Dedifferentiated amniotic fluid mesenchymal stem cell (primary cell): Measurements from ENCODE around the gene GPC6.

Source experiments
- DNase-seq: peaks from one replicate; pipeline ENCODE4 v3.0.0-alpha.2; 2016; ENCODE audit errors: extremely low spot score

The GPC6 gene

DNA sequence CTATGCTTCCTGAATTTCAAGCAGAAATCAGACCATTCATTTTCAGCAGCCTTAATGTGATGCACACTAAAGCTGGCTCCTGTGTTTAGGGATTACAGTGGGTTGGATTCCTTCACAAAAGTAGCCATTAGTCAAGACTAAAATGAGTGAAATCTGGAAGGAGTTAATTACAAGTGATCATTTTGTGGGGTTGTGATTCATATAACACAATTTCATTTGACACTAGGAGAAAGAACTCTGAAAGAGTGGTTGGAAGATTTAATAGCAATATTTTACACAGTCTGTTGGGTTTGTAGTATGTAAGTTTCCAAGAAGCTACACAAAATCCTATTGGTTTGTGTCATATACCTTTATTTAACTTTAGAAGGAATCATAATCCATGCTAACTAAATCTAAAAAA lies 1015.9 kb downstream of the GPC6 start:
- DNase-seq: no peak

DNA sequence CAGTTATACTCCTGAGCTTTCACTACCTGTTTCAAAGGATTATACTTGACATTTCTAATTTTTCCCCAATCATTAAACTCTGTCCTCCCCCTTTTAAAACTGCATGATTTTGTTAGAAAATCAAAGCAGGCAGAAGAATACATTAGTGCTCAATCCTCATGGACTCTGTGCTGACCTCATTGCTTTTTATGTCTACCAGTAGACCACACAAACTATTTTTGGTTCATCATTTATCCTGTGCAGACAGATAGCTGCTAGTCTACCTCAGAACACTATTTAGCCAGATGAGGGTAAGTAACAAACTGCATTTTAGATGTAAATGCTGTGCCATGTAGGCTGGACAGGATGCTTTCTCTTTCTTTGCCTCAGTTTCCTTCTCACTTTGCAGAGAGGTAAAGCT lies 1016.9 kb downstream of the GPC6 start:
- no peak for DNase-seq

DNA sequence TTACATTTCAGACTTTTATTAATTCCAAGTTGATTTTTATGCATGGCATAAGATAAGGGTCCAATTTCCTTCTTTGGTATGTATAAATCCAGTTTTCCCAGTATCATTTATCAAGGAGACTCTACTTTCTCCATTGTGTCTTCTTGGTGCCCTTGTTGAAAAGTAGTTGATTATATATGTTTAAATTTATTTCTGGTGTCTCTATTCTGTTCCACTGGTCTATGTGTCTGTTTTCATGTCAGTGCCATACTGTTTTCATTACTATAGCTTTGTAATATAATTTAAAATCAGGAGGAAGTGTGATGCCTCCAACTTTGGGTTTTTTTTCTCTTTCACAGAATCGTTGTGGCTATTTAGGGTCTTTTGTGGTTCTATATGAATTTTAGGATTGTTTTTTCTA lies 1019.9 kb downstream of the GPC6 start:
- DNase-seq: no peak

DNA sequence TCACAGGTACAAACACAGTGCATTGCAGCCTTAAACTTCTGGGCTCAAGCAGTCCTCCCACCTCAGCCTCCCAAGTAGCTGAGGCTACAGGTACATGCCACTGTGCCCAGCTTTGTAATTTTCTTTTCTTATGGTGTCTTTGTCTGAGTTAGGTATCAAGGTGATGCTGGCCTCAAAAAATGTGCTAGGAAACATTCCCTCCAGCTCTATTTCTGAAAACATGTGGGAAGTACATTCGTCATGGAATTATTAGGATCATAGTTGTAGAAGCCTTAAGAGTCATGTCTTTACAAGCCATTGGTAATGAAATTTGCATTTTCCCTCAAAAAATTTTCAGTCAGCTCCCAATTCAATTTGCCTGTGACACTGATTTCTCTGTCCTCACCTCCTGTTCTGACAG lies 1021.3 kb downstream of the GPC6 start:
- DNase-seq: no peak

DNA sequence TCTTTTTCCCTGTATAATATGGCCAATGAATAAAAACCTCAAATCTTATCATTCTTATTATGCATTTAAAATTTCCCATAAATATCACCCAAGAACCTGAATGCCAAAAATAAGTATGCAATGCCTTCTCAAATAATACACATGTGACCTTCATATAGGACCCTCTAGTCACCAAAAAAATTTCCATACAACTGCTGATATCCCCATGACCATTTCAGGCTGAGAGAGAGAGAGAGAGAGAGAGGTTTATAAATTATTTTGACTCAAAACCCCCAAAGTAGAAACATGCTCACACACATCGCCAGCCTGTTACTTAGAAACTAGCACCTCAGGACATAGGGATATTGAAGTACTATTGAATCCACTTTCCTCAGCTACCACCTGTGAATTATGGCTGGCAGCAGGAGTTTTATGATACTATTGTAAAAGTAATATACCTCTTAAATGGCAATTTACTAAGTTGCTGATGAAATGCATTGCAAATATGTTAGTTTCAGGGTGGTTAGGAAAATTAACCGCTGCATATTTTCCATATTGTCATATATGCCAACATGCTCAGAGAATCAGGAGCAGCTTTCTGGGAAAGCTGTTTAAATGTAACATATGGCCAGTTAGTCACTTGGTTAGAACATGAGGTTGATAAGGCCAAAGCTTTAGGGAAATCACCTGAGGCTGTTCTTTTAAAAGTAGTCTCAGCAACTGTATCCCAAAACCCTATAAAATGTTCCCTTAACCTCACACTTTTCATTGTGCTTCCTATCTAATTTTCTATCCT lies 1022.0 kb downstream of the GPC6 start:
- DNase-seq: peak; percentile 53

DNA sequence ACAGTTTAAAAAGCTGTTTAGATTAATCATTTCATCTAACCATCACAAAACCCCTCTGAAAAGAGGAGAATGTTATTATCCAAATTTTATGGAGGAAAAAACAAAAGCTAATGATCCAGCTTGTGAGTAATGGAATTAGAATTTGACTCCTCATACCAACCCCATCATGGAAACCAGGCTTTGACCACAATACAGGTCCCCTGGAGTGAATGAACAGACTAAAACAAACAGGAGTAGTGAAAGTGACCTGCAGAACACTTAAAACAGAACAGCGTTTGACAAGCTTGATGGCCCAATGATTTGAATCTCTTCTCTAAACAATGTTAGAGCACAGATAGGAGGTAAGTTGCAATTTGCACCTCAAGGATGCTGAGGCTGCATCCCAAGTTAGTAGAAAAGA lies 1022.9 kb downstream of the GPC6 start:
- DNase-seq: peak; percentile 66

DNA sequence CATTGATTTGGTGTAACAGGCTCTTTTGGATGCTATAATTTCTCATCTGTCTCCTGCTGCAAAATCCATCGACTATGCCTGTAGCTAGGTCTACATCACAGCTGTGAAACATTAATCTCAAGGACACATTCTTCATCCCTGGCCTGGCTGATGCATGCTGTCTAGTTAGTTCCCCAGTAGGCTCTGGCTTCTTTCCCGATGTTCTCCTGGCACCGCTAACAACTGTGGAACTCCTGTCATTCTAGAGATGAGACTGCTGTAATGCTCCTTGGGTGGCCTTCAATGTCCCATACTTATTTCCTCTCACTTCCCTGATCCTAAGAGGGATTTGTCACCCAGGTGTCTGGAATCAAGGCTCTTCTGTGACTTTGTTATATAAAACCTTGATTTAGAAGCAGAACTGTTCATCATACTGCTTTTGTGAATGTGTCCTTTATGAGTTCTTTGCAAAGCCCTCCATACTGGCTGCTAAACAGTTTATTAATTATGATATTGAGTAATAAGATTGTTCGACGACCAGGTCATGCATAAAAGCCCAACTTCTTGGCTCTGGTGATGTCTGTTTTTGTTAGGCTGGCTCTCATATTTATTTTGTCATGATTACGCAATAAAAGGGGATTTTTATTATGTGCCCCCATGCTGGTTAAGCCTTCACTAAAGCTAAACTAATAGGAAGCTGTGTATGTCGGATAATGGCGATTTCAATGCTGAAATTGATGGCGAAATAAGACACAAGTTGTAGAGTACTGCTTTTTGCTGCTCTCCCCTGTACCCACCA lies 1025.4 kb downstream of the GPC6 start:
- DNase-seq: no peak

DNA sequence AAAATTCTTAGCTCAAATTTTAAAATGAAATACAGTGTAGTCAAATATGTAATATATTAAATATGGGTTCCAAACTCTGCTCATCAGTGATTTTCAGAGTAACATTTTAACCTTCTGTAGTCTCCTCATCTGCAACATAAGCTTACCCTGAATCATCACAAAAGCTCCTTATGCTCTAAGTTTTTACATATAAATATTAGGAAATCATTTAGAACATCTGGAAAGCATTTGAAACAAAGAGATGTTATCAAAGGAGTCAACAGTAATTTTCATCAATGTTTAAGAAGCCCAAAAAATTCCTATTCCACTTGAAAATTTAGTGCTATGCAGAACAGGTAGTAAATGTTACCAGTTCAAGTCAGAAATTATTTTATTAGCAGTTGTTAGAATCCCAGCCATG lies 1028.1 kb downstream of the GPC6 start:
- DNase-seq: peak; percentile 23

DNA sequence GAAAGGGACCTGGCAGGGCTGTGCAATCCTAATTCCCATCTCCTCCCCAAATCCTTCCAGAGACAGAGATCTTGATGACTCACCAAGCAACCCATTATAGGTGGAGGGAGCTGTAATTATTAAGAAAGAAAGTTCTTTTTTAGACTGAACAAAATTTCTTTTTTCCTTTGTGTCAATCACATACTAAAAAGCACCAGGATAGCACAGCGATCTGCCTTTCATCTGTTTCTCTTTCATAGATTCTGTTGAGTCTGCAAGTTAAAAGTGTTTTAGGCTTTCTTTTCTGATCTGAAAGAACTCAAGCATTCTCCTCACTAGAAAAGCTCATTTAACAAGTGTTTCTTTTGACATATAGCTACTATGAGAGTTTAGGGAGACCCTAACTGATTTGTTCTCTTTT lies 1030.1 kb downstream of the GPC6 start:
- no peak for DNase-seq

DNA sequence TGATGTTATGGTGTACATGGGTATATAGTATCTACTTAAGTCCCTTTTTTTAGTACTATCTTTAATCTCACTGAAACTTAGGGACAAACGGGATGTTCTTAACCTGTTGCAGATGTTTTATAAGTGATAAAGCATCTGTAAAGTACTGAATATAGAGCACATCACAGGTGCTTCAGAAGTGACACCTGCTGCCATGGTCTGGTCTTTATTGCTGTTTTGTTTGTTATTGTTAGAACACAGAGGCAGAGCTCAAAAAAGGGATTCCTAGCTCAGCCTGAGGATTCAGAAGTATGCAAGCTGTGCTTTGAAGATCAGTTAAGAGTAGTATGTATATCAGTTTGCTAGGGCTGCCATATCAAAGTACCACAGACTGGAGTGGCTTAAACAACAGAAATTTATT lies 1033.4 kb downstream of the GPC6 start:
- DNase-seq: no peak

DNA sequence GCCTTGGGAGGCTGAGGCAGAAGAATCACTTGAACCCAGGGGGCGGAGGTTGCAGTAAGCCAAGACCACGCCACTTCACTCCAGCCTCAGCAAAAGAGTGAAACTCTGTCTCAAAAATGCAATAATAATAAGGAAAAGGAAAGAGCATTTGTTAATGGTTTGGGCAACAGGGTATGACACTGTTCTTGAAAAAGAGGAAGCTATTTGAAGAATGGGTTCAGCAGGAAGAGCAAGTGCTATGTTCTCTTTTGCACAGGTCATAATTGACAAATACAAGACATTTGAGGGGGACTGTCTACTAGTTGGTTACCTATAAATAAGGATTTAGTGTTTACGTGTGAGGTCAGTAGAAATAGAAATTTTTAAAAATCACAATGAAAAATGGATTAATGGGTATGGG lies 1034.6 kb downstream of the GPC6 start:
- DNase-seq: no peak

DNA sequence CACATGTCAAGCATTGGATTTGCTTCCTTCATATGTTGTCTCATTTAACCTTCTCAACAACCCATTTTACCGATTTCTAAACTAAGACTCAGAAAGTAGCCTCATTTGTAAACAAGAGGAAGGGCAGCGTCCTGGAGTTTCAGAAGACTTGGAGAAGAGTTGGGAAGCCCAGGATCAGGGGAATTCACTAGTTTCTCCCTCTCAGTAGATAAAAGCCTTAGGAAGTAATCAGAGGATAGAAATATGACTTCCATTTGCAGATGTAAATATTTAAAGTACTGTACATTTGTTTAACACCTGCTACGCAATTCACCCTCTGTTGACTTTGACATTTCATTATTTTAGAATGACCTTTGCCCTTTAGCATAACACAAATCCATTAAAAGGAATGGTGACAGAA lies 1036.4 kb downstream of the GPC6 start:
- no peak for DNase-seq

DNA sequence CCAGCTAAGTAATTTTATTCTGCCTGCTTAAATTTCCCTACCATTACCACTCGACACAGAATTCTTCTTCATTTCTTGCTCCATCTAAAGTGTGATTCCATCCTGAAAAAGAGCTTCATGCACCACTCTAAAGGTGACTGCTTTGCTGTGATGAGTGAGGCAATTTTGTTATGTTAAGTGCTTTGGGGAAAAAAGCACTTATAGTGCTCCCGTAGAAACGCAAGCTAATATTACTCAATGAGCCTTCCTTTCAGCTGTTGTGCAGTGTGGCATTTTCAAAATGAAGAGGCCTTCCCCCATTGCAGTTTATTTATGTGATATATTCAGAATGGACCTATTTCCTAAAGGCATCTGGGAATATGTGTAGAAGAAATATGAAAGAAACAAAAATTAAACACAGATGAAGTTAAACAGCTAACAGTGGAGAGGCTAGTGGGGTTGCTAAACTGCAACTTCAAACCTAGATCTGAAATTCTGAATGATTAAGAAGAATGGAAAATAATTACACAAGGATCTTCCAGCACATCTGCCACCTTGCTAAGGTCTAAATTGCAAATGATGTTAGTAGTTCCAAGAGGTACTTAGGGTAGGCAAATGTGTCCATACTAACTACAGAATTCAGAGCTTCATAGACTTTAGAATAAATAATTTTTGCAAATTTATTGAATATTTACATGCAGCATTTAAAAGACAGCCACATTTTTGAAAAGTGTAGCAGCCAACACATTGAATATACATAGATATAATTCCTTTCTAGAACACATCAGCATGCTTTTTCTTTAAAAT lies 1041.2 kb downstream of the GPC6 start:
- DNase-seq: no peak

DNA sequence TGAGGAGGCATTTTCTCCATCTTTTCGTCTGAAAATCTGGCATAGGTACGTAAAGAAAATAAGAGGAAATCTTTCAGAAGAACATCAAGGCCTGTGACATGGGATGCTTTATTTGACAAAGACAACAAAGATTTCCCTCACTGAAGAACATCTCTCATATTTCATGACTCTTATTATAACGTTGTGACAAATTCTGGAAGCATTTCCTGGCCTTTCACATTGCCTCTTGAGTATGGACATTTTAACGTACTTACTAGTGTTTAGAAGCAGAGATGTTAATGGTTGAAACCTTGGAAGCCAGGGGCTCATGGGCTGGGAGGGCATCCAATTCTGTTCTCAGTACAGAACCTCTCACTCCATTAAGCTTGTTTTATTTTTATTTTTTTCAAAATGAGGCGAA lies 1042.1 kb downstream of the GPC6 start:
- no peak for DNase-seq

DNA sequence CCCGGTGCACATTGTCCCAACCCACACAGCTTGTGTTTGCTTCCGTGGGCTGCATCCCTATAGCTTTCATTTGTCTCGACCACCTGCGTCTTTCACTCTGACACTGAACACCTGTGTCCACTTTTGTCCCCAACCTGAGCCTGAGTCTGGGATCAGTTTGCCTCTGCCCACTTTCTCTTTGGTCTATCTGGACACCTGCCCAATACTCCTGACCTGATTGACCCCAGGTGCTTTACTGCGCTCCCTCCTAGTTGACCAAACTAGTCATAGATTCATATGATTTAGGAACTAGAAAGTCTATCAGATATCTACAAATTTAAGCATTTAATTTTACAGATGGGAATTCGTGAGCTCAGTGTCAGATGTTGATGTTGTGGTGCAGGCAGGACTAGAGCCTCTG lies 1043.0 kb downstream of the GPC6 start:
- DNase-seq: no peak

DNA sequence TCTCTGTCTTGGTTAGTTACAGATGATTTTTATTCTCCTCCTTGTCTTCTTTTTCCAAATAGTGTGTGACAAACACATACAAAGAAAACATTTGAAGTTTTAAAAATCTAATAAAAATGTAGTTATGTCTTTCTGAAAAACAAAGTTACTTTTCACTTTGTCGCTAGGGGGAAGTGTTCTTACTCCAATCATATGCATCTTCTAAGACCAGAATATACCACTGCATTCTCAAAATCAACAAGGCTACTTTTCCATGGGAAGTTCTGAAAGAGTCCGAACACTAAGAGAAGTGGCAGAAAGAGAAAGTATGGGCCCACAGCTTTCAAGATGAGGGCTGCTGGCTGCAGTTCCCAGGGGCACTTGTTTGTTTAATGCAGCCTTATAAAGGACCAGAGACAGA lies 1043.9 kb downstream of the GPC6 start:
- DNase-seq: no peak

DNA sequence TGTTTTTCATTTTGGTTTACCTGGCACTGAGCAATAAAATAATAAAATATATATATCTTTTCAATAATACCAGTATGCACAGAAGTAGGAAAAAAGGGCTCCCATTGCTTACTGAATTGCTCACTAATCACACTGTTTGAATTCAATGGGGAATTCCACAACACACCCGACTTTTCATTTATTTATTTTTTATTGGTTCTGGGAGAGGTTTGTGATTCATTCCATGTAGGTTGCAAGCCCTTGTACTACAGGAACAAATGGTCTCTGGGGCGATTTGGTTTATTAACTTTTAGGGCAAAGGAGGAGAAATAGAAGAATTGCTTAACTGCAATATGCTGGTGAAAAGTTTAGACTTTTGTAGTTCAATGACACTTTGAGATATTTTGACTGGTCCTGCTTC lies 1045.4 kb downstream of the GPC6 start:
- DNase-seq: no peak

DNA sequence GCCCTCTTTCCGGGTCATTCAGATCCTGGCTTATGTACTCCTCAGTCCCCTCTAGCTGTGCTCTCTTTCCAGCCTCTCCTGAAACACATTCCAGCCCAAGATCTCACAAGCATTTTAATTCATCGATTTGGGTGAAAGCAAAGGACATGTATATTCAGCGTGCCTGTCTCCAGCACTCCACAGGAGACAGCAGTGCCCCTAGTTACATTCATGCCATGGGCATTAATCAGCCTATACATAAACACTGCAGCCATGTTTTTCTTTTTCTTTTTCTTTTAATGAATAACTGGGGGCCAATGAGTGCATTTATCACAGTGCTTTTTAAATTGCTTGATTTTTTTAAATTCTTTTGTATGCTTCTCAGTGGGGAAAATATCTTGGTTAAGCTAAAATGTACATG lies 1053.7 kb downstream of the GPC6 start:
- DNase-seq: no peak

DNA sequence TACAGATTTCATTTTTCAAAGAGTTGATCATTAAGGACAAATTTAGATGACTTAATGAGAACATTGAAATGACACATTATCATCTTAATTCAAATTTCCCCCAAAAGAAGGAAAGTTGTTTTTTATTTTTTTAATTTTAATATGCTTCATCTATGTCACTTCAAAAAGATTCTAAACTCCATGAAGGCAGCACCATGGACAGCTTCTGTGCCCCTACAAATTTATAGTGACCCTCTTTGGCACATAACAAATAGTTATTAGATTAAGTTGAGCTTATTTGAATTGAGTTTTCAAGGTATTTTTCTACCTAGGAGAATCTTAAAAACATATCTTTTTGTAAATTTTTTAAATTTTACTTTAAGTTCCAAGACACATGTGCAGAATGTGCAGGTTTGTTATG lies 1054.2 kb downstream of the GPC6 start:
- DNase-seq: no peak

DNA sequence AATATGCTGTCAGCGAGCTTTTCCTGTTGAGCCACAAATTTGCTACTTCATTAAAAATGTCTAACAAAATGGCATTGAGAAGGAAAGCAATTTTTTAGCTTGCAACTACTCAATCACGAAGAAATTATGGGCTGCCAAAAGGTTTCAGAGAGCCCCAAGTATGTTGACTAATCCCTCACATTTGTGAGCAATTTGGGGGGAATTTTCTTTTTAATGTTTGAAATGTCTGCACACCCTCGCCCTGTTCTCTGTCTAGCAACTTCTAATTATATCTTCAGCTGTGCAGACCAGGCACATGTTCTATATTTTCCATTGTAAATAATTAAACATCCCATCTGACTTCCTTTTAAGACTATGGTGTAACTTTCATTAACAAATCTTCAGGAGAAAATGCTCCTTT lies 1060.0 kb downstream of the GPC6 start:
- no peak for DNase-seq

DNA sequence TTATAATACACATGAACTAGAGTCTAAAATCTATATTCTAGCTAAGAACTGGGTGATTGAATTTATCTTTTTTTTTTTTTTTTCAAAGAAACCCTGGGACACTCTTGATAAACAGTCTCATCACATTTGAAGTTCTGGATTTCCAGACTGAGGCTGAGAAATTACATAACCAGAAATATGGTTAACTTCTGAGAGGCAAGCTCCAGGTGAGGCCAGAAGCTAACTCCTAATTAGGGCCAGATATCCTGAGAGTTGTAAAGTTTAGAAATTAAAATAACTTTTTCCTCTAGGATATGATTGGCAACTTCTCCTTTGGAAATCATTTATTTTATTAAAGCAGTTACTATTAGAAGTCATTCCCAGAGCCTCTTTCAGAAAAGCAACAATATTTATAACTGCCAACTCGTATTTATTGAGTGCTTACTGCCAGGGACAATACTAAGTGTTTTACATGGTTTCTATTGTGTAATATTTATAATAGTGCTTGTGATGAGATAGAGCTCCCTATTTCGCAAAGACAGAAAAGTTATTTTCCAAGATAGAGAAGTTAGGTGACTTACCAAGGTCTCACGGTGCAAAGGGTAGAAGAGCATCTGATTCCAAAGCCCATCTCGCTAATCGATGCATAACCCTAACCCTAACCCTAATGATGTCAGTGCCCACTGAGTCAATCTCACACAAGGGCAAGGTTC lies 1065.2 kb downstream of the GPC6 start:
- no peak for DNase-seq

DNA sequence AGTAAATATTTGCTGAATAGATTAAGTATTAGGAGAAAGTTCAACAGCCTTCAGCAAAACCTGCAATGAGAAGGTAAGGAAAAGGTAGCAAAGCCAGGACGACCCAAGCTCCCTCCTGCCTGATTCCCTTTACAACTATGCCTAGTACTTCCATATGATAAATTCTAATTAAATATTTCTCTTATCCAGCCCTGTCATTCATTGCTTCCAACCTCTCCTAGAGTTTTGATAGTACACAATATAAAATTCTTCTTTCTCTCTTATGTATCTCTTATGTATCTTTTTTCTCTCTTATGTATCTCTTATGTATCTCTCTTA lies 1065.7 kb downstream of the GPC6 start:
- no peak for DNase-seq
